Neutrophil (primary cell): ENCODE data around the gene MAP3K7CL.

Source experiments
- H3K27ac ChIP-seq: fragments of 200-600 bp; sonication (generic); 2 replicates; pipeline ENCODE4 v1.5.1; 2016; ENCODE audit warnings: mild to moderate bottlenecking, moderate library complexity
- H3K27me3 ChIP-seq: fragments of 200-600 bp; sonication (generic); 2 replicates; pipeline ENCODE4 v1.6.0; 2016; ENCODE audit warnings: mild to moderate bottlenecking
- H3K36me3 ChIP-seq: fragments of 200-600 bp; sonication (generic); 2 replicates; pipeline ENCODE4 v1.5.1; 2017
- H3K4me1 ChIP-seq, 2 experiments: fragments of 200-600 bp in 1 of 2; sonication (generic) in 1 of 2; 1 replicate in 1 of 2; 2 replicates in 1 of 2; pipeline versions ENCODE4 v1.5.1 to v1.6.1; 2013 to 2016; ENCODE audit warnings: low read depth in 1 of 2, low read length in 1 of 2, mild to moderate bottlenecking in 1 of 2, moderate library complexity in 1 of 2; ENCODE audit not compliant: control insufficient read depth in 1 of 2, insufficient read depth in 1 of 2
- H3K4me3 ChIP-seq, 2 experiments: fragments of 200-600 bp in 1 of 2; sonication (generic) in 1 of 2; 1 replicate in 1 of 2; 2 replicates in 1 of 2; pipeline ENCODE4 v1.5.1; 2013 to 2016; ENCODE audit warnings: low read depth in 1 of 2, low read length in 1 of 2, mild to moderate bottlenecking in 1 of 2, moderate library complexity in 1 of 2
- H3K9me3 ChIP-seq: fragments of 200-600 bp; sonication (generic); 2 replicates; pipeline ENCODE4 v1.5.1; 2016
- TF ChIP-seq, protein P1 (sequence below): fragments of 200-600 bp; sonication (generic); IDR thresholded peaks from 2 replicates; pipeline ENCODE4 v1.5.1; 2016; ENCODE audit warnings: antibody characterized with exemption

Gene MAP3K7CL

DNA sequence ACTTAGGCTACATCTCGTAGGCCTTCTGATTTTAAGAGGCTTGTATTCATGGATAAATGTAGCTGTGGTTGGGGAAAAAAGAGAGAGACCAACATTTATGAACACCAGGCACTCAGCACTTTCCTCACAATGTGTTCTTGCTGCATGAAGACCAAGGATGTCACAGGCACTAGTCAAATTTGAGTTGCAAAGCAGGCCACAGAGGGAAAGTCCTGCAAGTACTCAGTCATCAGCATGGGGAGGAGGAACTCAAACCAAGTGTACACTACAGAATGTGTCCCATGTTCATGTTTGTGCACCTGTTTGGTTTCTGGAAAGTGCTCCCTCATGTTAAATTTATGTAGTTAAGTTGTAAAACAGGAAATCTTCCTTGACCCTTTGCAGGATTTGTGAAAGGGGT is 8.7 kb upstream of the MAP3K7CL start:
- TF ChIP-seq, protein P1, sequence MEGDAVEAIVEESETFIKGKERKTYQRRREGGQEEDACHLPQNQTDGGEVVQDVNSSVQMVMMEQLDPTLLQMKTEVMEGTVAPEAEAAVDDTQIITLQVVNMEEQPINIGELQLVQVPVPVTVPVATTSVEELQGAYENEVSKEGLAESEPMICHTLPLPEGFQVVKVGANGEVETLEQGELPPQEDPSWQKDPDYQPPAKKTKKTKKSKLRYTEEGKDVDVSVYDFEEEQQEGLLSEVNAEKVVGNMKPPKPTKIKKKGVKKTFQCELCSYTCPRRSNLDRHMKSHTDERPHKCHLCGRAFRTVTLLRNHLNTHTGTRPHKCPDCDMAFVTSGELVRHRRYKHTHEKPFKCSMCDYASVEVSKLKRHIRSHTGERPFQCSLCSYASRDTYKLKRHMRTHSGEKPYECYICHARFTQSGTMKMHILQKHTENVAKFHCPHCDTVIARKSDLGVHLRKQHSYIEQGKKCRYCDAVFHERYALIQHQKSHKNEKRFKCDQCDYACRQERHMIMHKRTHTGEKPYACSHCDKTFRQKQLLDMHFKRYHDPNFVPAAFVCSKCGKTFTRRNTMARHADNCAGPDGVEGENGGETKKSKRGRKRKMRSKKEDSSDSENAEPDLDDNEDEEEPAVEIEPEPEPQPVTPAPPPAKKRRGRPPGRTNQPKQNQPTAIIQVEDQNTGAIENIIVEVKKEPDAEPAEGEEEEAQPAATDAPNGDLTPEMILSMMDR, result no peak
- Histone ChIP-seq H3K4me3 (no peak overlapping the region), H3K27ac (no peak overlapping the region), H3K27me3 (no peaks in the 10 kb centered on the region), H3K4me1 (no peaks in the 10 kb centered on the region), H3K9me3 (no peaks in the 10 kb centered on the region), H3K36me3 (no peaks in the 10 kb centered on the region)

DNA sequence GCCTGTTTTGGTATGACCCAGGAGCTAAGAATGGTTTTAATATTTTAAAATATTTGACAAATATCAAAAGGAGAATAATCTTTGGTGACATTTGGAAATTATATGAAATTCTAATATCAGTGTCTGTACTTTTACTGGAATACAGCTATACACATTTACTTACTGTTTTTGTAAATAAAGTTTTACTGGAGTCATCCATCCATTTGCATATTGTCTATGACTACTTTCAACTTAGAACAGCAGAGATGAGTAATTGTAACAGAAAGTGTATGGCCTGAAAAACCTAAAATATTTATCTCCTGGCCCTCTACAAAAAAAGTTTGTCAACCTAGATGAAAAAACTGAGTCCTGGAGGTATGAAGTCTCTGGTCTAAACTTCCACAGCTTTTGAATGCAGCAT is 5.8 kb upstream of the MAP3K7CL start:
- H3K4me1 ChIP-seq, result no peaks in the 10 kb centered on the region
- TF ChIP-seq, protein P1, result no peak
- H3K27ac ChIP-seq, result no peak overlapping the region
- no peaks in the 10 kb centered on the region for H3K9me3 ChIP-seq
- no peaks in the 10 kb centered on the region for H3K36me3 ChIP-seq
- no peak overlapping the region for H3K4me3 ChIP-seq
- no peaks in the 10 kb centered on the region for H3K27me3 ChIP-seq

DNA sequence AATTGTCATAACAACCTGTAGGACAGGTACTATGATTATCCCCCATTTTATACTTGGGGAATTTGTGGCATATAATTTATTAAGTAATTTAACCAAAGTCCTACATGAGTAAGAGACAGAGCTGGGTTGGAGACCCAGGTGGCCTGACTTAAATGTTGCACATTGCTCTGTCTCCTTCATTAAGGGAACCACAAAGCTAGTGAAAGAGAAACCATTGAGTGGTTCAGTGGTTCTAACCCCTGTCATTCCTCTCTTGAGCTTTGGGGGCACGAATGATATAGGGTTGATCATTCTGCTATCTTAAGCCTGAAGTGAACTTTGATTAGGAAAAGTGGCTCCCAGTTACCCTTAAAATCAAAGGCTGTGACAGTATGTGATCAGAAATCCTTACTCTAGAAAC is 5.3 kb upstream of the MAP3K7CL start:
- Histone ChIP-seq H3K27me3 (no peaks in the 10 kb centered on the region), H3K4me1 (no peaks in the 10 kb centered on the region), H3K9me3 (no peaks in the 10 kb centered on the region), H3K4me3 (no peak overlapping the region), H3K36me3 (no peaks in the 10 kb centered on the region), H3K27ac (no peak overlapping the region)
- TF ChIP-seq, protein P1, result no peak

DNA sequence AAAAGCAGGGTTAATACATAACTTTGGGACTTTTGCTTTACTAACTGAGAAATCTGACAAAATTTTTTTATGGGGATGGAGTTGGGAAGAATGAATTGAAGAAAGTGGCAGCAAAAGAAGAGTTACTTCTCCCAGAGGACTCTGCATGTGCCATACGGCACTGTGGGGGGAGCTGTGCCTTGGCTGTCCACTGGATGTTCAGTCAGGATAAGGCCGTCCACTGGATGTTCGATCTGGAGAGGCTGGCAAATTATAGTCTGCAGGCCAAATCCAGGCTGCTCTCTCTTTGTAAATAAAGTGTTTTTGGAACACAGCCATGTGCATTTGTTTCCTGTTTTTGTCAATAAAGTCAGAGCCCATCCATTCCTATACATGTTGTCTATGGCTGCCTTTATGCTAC is 4.5 kb upstream of the MAP3K7CL start:
- H3K27me3 ChIP-seq, result no peaks in the 10 kb centered on the region
- H3K4me3 ChIP-seq, result no peak overlapping the region
- H3K9me3 ChIP-seq, result no peaks in the 10 kb centered on the region
- H3K4me1 ChIP-seq, result no peaks in the 10 kb centered on the region
- H3K27ac ChIP-seq, result no peak overlapping the region
- no peaks in the 10 kb centered on the region for H3K36me3 ChIP-seq
- TF ChIP-seq, protein P1, result no peak

DNA sequence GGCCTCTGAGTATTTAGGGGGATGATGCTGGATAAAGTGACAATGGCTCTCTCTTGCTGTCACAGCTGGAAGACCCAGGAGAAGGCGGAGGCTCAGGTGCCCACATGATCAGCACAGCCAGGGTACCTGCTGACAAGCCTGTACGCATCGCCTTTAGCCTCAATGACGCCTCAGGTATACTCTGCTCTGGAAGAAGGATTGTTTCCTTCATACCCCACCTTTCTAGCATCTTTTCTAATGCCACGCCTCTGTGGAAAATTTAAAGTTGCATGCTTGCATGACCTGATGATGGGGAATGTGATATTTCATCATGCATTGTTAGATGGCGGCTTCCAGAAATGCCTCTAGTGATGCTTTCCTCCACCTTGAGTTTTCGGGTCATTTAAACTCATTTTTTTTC is 2.8 kb downstream of the MAP3K7CL start:
- Histone ChIP-seq H3K36me3 (no peaks in the 10 kb centered on the region), H3K27me3 (no peaks in the 10 kb centered on the region), H3K9me3 (no peaks in the 10 kb centered on the region)

More for the DNA sequence above, 2.8 kb downstream of the MAP3K7CL start:
- H3K27ac ChIP-seq, result no peak overlapping the region
- no peaks in the 10 kb centered on the region for H3K4me1 ChIP-seq
- H3K4me3 ChIP-seq, result no peak overlapping the region
- TF ChIP-seq, protein P1, result no peak
